ENCODE data around the gene DYRK1A.
"Not testable (repeated sequence)": the region's sequence is repeated elsewhere in the genome, so short reads cannot be mapped to it uniquely, and the experiment has no call there.

DYRK1A gene

DNA sequence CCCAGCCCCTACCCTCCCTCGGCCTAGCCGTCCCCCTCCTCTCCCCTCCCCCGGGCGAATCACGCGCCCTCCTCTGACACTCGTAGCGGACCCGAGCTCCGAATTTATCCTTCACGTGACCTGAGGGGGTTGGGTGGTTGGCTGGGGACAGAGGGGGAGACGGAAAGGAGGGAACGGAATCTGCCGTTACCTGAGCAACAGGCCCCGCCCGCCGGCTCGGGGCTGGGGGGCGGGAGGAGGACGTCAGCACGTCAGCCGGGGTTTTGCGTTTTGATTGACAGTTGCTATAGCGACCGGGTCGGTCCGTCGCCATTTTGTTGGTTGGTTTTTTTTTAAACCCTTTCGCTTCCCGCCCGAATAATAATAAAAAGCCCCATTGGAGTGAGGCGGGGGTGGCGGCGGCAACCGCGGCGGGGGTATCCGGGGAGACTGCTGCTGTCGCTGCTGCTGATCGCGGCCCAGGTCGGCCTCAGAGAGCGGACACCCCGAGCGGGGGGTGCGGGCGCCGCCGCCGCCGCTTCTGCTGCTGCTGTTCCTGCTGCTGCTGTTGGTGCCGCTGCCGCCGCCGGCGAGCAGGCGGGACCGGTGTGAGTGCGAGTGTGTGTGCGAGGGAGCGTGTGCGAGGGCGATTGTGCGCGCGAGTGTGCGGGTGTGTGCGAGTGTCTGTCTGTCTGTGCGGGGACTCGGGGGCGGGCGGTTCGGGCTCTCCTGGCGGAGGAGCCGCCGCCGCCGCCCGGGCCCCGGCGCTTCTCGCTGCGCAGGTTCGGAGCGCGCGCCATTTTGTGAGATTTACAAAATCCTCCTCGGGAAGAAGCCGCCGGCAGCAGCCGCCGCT, at the start of gene DYRK1A:
TSS of gene DYRK1A (plus strand) at position 292 of the 835 bp plus-strand sequence. CDS start 53,602 bp downstream, outside the sequence.
- TF ChIP-seq, protein P1, sequence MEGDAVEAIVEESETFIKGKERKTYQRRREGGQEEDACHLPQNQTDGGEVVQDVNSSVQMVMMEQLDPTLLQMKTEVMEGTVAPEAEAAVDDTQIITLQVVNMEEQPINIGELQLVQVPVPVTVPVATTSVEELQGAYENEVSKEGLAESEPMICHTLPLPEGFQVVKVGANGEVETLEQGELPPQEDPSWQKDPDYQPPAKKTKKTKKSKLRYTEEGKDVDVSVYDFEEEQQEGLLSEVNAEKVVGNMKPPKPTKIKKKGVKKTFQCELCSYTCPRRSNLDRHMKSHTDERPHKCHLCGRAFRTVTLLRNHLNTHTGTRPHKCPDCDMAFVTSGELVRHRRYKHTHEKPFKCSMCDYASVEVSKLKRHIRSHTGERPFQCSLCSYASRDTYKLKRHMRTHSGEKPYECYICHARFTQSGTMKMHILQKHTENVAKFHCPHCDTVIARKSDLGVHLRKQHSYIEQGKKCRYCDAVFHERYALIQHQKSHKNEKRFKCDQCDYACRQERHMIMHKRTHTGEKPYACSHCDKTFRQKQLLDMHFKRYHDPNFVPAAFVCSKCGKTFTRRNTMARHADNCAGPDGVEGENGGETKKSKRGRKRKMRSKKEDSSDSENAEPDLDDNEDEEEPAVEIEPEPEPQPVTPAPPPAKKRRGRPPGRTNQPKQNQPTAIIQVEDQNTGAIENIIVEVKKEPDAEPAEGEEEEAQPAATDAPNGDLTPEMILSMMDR (conservative IDR thresholded peaks at IDR 0.05; ENCODE audit: low read length) = no peak

DNA sequence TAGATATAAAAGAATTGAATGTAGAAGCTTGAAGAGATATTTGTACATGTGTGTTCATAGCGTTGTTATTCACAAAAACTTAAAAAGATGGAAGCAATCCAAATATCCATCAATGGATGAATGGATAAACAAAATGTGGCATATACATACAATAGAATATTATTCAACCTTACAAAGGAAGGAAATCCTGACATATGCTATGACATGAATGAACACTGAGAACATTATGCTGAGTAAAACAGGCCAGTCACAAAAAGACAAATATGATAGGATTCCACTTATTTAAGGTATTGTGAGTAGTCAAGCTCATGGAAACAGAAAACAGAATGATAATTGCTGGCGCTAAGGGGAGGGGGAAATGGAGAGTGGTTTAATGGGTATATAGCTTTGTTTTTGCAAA, 47.0 kb upstream of the DYRK1A start:
- DNase-seq (ENCODE audit: low read depth) = no peak
- TF ChIP-seq, protein P1 (conservative IDR thresholded peaks at IDR 0.05; ENCODE audit: low read length) = no peak
- H3K4me3 ChIP-seq (ENCODE audit: low read length) = no peak overlapping the region

More for the DNA sequence above, at the start of gene DYRK1A:
- DNase-seq (ENCODE audit: low read depth) = peak; percentile 99
- H3K4me3 ChIP-seq (ENCODE audit: low read length) = peak within 1 kb of the TSS; percentile 85

DNA sequence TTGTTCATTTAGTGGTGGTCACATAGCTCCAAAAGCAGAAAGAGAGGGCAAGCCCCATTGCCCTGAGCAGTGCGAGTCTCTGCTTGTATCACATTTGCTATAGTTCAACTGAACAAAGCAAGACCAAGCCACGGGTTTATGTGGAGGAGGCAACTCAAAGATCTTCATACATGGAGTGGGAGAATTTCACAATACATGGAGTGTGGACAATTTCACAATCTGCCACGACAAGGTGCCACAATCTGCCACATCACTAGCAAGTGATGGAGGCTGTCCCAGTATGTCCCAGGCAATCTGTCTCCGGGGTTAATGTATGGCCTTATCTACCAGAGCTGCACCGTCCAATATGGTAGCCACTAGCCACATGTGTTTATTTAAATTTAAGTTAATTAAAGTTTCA, 44.5 kb upstream of the DYRK1A start:
- no peak overlapping the region for H3K4me3 ChIP-seq (ENCODE audit: low read length)
- TF ChIP-seq, protein P1 (conservative IDR thresholded peaks at IDR 0.05; ENCODE audit: low read length) = no peak
- no peak for DNase-seq (ENCODE audit: low read depth)

DNA sequence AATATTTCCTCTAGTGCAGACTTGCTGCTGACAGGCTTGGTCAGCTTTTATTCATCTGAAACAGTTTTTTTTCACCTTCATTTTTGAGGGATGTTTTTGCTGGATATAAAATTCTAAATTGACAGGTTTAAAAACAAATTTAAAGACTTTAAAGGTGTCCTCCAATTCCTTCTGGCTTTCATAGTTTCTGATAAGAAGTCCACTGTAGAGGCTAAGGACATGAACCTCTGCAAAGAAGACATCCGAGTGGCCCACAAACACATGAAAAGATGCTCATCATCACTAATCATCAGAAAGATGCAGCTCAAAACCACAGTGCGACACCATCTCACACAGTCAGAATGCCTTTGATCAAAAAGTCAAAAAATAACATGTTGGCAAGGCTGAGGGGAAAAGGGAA, 42.0 kb upstream of the DYRK1A start:
- no peak overlapping the region for H3K4me3 ChIP-seq (ENCODE audit: low read length)
- DNase-seq (ENCODE audit: low read depth) = no peak
- TF ChIP-seq, protein P1 (conservative IDR thresholded peaks at IDR 0.05; ENCODE audit: low read length) = no peak

DNA sequence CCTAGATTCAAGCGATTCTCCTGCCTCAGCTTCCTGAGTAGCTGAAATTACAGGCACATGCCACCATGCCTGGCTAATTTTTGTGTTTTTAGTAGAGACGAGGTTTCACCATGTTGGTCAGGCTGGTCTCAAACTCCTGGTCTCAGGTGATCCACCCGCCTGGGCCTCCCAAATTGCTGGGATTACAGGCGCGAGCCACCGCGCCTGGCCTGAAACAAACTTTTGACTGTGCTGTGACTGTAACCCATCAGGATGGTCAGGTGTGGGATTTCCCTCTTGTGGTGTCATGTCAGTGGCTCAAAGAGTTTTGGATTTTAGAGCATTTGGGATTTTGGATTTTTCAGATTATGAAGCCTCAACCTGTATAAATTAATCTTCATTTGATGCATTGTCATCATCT, 38.4 kb upstream of the DYRK1A start:
- not testable (repeated sequence) for DNase-seq (ENCODE audit: low read depth); H3K4me3 ChIP-seq (ENCODE audit: low read length)

DNA sequence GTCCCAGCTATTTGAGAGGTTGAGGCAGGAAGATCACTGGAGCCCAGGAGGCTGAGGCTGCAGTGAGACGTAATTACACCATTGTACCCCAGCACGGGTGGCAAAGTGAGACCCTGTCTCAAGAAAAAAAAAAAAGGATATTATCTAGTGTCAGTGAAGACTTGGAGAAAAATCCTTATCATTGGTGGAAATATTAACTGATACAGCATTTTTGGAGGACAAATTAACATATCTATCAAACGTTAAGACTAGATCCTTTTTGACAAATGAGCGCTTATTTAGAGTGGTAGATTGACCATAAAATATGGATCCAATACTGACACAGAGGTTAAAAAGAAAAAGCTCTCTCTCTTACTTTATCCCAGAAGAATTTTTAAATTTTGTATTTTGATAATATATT, 35.2 kb upstream of the DYRK1A start:
- DNase-seq (ENCODE audit: low read depth) = no peak
- TF ChIP-seq, protein P1 (conservative IDR thresholded peaks at IDR 0.05; ENCODE audit: low read length) = no peak
- H3K4me3 ChIP-seq (ENCODE audit: low read length) = no peak overlapping the region

DNA sequence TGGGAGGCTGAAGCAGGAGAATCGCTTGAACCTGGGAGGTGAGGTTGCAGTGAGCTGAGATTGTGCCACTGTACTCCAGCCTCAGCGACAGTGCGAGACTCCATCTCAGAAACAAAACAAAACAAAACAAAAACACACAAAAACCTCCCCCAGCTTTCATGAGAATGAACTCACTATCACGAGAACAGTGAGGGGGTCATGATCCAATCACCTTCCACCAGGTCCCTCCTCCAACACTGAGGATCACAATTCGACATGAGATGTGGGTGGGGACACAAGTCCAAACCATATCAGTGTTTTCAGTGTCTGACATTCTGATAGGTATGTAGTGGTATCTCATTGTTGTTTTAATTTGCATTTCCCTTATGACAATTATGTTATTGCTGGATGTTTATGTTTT, 31.5 kb upstream of the DYRK1A start:
- no peak for DNase-seq (ENCODE audit: low read depth)
- no peak overlapping the region for H3K4me3 ChIP-seq (ENCODE audit: low read length)
- TF ChIP-seq, protein P1 (conservative IDR thresholded peaks at IDR 0.05; ENCODE audit: low read length) = no peak
